ENCODE data around the gene EDAR.

Gene EDAR

GRCh38 chr2:108898315-108899082 is 90.5 kb downstream of the EDAR start:
- no peak overlapping the region for H3K4me3 Mint-ChIP-seq
- DNase-seq, result no peak
- H3K4me1 Mint-ChIP-seq, result no peaks in the 10 kb centered on the region
- H3K27me3 Mint-ChIP-seq, result no peaks in the 10 kb centered on the region
- H3K27ac Mint-ChIP-seq, result no peak overlapping the region
- peaks cover 4% of the 10 kb centered on the region for H3K36me3 Mint-ChIP-seq
- CTCF ChIA-PET, result no interaction called here
- no peaks in the 10 kb centered on the region for H3K9me3 Mint-ChIP-seq

GRCh38 chr2:108896741-108897140 is 92.3 kb downstream of the EDAR start:
- Mint-ChIP-seq H3K4me1 (no peaks in the 10 kb centered on the region), H3K4me3 (no peak overlapping the region), H3K36me3 (peaks cover 4% of the 10 kb centered on the region), H3K27me3 (no peaks in the 10 kb centered on the region), H3K9me3 (peaks cover 2% of the 10 kb centered on the region), H3K27ac (no peak overlapping the region)
- CTCF ChIA-PET, result no interaction called here
- DNase-seq, result no peak

GRCh38 chr2:108895188-108895587 is 93.8 kb downstream of the EDAR start:
- CTCF ChIA-PET, result no interaction called here
- Mint-ChIP-seq H3K4me3 (no peak overlapping the region), H3K27me3 (no peaks in the 10 kb centered on the region), H3K27ac (no peak overlapping the region), H3K4me1 (no peaks in the 10 kb centered on the region), H3K36me3 (peaks cover 11% of the 10 kb centered on the region), H3K9me3 (peaks cover 14% of the 10 kb centered on the region)
- no peak for DNase-seq

GRCh38 chr2:108894766-108895165 is 94.3 kb downstream of the EDAR start:
- DNase-seq, result no peak
- H3K9me3 Mint-ChIP-seq, result peaks cover 15% of the 10 kb centered on the region
- H3K27ac Mint-ChIP-seq, result no peak overlapping the region
- H3K36me3 Mint-ChIP-seq, result peaks cover 11% of the 10 kb centered on the region
- CTCF ChIA-PET, result no interaction called here
- no peaks in the 10 kb centered on the region for H3K27me3 Mint-ChIP-seq
- H3K4me3 Mint-ChIP-seq, result no peak overlapping the region
- H3K4me1 Mint-ChIP-seq, result no peaks in the 10 kb centered on the region

GRCh38 chr2:108893277-108893676 is 95.7 kb downstream of the EDAR start:
- no peak overlapping the region for H3K27ac Mint-ChIP-seq
- no peak overlapping the region for H3K4me3 Mint-ChIP-seq
- CTCF ChIA-PET, result no interaction called here

GRCh38 chr2:108889907-108890306 is 99.1 kb downstream of the EDAR start:
- CTCF ChIA-PET, result no interaction called here
- no peak overlapping the region for H3K4me3 Mint-ChIP-seq
- H3K27ac Mint-ChIP-seq, result no peak overlapping the region
- H3K27me3 Mint-ChIP-seq, result peaks cover 16% of the 10 kb centered on the region
- H3K36me3 Mint-ChIP-seq, result peaks cover 8% of the 10 kb centered on the region
- H3K4me1 Mint-ChIP-seq, result no peaks in the 10 kb centered on the region
- no peak for DNase-seq
- peaks cover 19% of the 10 kb centered on the region for H3K9me3 Mint-ChIP-seq

More at GRCh38 chr2:108893277-108893676, 95.7 kb downstream of the EDAR start:
- Mint-ChIP-seq H3K9me3 (peaks cover 19% of the 10 kb centered on the region), H3K36me3 (peaks cover 11% of the 10 kb centered on the region), H3K27me3 (peaks cover 6% of the 10 kb centered on the region), H3K4me1 (no peaks in the 10 kb centered on the region)
- no peak for DNase-seq

- Mint-ChIP-seq H3K36me3 (peaks cover 3% of the 10 kb centered on the region), H3K27ac (no peak overlapping the region), H3K9me3 (peaks cover 16% of the 10 kb centered on the region), H3K4me3 (no peak overlapping the region), H3K4me1 (no peaks in the 10 kb centered on the region), H3K27me3 (peaks cover 29% of the 10 kb centered on the region)
- DNase-seq, result no peak
- CTCF ChIA-PET, result interaction anchor here (0.8 kb wide), 1 partner anchor 10 kb away, joined by 5 read pairs; no protein-coding TSS in a partner anchor
Observed at GRCh38 chr2:108884619-108885018, 104.4 kb downstream of the EDAR start.

- CTCF ChIA-PET, result no interaction called here
- Mint-ChIP-seq H3K4me1 (no peaks in the 10 kb centered on the region), H3K36me3 (peaks cover 11% of the 10 kb centered on the region), H3K27me3 (peaks cover 5% of the 10 kb centered on the region), H3K27ac (no peak overlapping the region), H3K4me3 (no peak overlapping the region), H3K9me3 (peaks cover 13% of the 10 kb centered on the region)
- no peak for DNase-seq
Observed at GRCh38 chr2:108878276-108878675, 110.7 kb downstream of the EDAR start.

- peaks cover 11% of the 10 kb centered on the region for H3K9me3 Mint-ChIP-seq
- H3K4me1 Mint-ChIP-seq, result no peaks in the 10 kb centered on the region
- no peak overlapping the region for H3K27ac Mint-ChIP-seq
- peaks cover 3% of the 10 kb centered on the region for H3K27me3 Mint-ChIP-seq
- CTCF ChIA-PET, result no interaction called here
- H3K4me3 Mint-ChIP-seq, result no peak overlapping the region
- H3K36me3 Mint-ChIP-seq, result peaks cover 11% of the 10 kb centered on the region
- no peak for DNase-seq
Observed at GRCh38 chr2:108877506-108877905, 111.5 kb downstream of the EDAR start.

GRCh38 chr2:108870069-108870644 is 118.9 kb downstream of the EDAR start:
- Mint-ChIP-seq H3K4me3 (no peak overlapping the region), H3K27me3 (no peaks in the 10 kb centered on the region), H3K36me3 (peaks cover 41% of the 10 kb centered on the region), H3K9me3 (peaks cover 27% of the 10 kb centered on the region), H3K27ac (no peak overlapping the region), H3K4me1 (peaks cover 9% of the 10 kb centered on the region)
- DNase-seq, result no peak
- CTCF ChIA-PET, result no interaction called here

GRCh38 chr2:108869542-108869941 is 119.5 kb downstream of the EDAR start:
- DNase-seq, result no peak
- Mint-ChIP-seq H3K27ac (peak overlapping the region; percentile 10), H3K4me1 (peaks cover 9% of the 10 kb centered on the region), H3K36me3 (peaks cover 41% of the 10 kb centered on the region), H3K4me3 (no peak overlapping the region), H3K9me3 (peaks cover 27% of the 10 kb centered on the region), H3K27me3 (no peaks in the 10 kb centered on the region)
- CTCF ChIA-PET, result no interaction called here

- peaks cover 27% of the 10 kb centered on the region for H3K9me3 Mint-ChIP-seq
- H3K4me3 Mint-ChIP-seq, result no peak overlapping the region
- no peak for DNase-seq
- no peak overlapping the region for H3K27ac Mint-ChIP-seq
- H3K36me3 Mint-ChIP-seq, result peaks cover 41% of the 10 kb centered on the region
- H3K27me3 Mint-ChIP-seq, result no peaks in the 10 kb centered on the region
- H3K4me1 Mint-ChIP-seq, result peaks cover 9% of the 10 kb centered on the region
- CTCF ChIA-PET, result interaction anchor here (0.7 kb wide), 1 partner anchor 38 kb away, joined by 3 read pairs; no protein-coding TSS in a partner anchor
Observed at GRCh38 chr2:108868911-108869310, 120.1 kb downstream of the EDAR start.

- no peak for DNase-seq
- Mint-ChIP-seq H3K9me3 (peaks cover 22% of the 10 kb centered on the region), H3K27ac (no peak overlapping the region), H3K4me3 (no peak overlapping the region), H3K4me1 (peaks cover 9% of the 10 kb centered on the region), H3K36me3 (peaks cover 36% of the 10 kb centered on the region), H3K27me3 (no peaks in the 10 kb centered on the region)
- CTCF ChIA-PET, result no interaction called here
Observed at GRCh38 chr2:108866041-108866440, 123.0 kb downstream of the EDAR start.

- Mint-ChIP-seq H3K36me3 (peaks cover 11% of the 10 kb centered on the region), H3K4me3 (no peak overlapping the region), H3K27ac (no peak overlapping the region), H3K27me3 (no peaks in the 10 kb centered on the region), H3K9me3 (no peaks in the 10 kb centered on the region), H3K4me1 (peaks cover 2% of the 10 kb centered on the region)
- CTCF ChIA-PET, result no interaction called here
- no peak for DNase-seq
Observed at GRCh38 chr2:108858894-108859293, 130.1 kb downstream of the EDAR start.

GRCh38 chr2:108855194-108855593 is 133.8 kb downstream of the EDAR start:
- peaks cover 27% of the 10 kb centered on the region for H3K36me3 Mint-ChIP-seq

More at GRCh38 chr2:108855194-108855593, 133.8 kb downstream of the EDAR start:
- no peak for DNase-seq
- Mint-ChIP-seq H3K27ac (no peak overlapping the region), H3K4me3 (no peak overlapping the region), H3K4me1 (peaks cover 2% of the 10 kb centered on the region), H3K9me3 (no peaks in the 10 kb centered on the region), H3K27me3 (no peaks in the 10 kb centered on the region)
- CTCF ChIA-PET, result no interaction called here
